Activated T-cell treated with anti-CD3 and anti-CD28 coated beads, Interleukin-2, amount 50 U/mL, for 48 hours (primary cell): ENCODE measurements around the gene MZF1.
A peak's percentile ranks its signal among the peaks of the same experiment; 100 is the strongest.

Experiments
- DNase-seq, 2 experiments: peaks; one replicate each; pipeline ENCODE4 v3.0.0-alpha.2; 2020

Gene MZF1

GRCh38 chr19:58572818-58573657 is at the start of gene MZF1:
MZF1 (minus strand) TSS chr19:58573335; CDS start chr19:58571389, 1,946 bp downstream.
- peak; percentile 99 to 100 for DNase-seq

GRCh38 chr19:58607213-58607612 is 34.1 kb upstream of the MZF1 start:
- peak in 1 of 2 experiments; percentile 12 for DNase-seq

- peak; percentile 17 to 23 for DNase-seq
Measured at GRCh38 chr19:58606251-58606896, 33.2 kb upstream of the MZF1 start.

- peak; percentile 9 to 16 for DNase-seq
Measured at GRCh38 chr19:58586133-58586765, 13.1 kb upstream of the MZF1 start.

DNA sequence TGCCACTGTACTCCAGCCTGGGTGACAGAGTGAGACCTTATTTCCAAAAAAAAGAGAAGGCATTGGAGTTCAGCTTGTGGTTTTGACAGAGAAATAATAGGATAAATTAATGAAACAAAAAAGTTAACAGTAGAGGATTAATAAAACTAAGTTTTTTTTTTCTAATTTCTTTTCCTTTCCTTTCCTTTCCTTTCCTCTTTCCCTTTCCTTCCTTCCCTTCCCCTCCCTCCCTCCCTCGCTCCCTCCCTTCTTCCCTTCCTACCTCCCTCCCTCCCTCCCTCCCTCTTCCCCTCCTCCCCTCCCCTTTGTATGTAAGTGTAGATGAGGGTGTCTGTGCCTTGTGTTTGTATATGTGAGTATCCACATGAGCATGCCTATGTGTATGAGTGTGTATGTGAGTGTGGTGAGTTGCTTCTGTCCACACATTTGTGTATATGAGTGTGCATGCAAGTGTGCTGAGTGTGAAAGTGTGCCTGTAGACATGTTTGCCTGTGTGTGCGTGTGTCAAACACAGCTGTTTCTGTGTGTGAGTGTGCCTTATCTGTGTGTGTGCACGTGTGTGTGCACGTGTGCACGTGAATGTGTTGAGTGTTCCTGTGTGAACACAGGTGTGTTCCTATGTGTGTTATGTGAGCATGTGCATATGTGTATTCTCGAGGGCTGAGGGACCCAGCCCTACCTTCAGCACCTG is 12.5 kb upstream of the MZF1 start:
- no peak for DNase-seq

GRCh38 chr19:58584498-58585441 is 11.6 kb upstream of the MZF1 start:
- peak; percentile 11 to 15 for DNase-seq

GRCh38 chr19:58582985-58583384 is 9.8 kb upstream of the MZF1 start:
- DNase-seq, result no peak

DNA sequence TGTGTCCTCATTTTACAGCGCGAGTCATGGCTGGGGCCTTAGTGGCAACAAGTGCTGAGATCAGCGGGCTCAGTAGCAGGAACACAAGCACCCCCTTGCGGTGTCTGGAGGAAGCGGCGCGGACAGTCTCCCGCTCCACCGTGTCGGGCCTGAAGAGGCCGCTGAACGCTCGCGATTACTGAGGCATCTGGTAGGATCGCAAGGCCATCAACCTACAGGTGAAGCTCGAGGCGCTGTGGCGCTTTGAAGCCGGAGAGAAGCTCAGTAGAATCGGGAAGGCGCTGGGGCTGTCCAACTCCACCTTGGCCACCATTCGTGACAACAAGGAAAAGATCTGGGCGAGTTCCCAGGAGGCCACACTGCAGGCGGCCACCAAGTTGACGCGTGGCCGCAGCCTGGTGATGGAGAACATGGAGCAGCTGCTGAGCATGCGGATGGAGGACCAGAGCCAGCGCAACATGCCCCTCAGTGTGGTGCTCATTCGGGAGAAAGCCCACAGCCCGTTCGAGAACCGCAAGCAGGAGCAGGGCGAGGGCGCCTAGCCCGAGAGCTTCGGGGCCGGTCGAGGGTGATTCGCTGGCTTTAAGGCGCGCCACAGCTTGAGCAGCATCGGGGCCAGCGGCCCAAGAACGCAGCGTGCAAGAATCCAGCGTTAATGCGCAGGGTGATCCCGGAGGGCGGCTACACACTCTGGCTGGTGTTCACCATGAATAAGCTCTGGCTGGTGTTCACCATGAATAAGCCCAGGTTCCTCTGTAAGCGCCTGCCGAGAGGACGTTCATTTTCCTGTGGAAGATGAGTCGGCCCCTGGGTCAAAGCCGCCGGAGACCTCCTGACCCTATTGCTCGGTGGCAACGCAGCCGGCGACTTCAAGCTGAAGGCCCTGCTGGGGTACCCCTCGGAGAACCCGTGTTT is 8.3 kb upstream of the MZF1 start:
- peak; percentile 95 to 97 for DNase-seq

- DNase-seq, result peak in 1 of 2 experiments; percentile 9
Measured at GRCh38 chr19:58579473-58580142, 6.5 kb upstream of the MZF1 start.

- DNase-seq, result peak; percentile 46 to 47
Measured at GRCh38 chr19:58578012-58578925, 5.1 kb upstream of the MZF1 start.

DNA sequence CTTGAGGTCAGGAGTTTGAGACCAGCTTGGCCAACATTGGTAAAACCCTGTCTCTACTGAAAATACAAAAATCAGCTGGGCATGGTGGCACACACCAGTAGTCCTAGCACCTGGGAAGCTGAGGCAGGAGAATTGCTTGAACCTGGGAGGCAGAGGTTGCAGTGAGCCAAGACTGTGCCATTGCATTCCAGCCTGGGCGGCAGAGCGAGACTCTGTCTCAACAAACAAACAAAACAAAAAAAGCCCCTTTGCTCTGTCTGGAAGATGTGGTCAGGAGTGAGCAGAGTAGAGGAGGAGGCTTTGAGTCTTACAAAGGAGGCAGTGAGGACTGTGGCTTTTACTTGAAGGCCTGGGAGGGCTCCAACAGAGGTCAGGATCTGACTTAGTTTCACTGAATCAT is 4.4 kb upstream of the MZF1 start:
- peak; percentile 19 for DNase-seq

DNA sequence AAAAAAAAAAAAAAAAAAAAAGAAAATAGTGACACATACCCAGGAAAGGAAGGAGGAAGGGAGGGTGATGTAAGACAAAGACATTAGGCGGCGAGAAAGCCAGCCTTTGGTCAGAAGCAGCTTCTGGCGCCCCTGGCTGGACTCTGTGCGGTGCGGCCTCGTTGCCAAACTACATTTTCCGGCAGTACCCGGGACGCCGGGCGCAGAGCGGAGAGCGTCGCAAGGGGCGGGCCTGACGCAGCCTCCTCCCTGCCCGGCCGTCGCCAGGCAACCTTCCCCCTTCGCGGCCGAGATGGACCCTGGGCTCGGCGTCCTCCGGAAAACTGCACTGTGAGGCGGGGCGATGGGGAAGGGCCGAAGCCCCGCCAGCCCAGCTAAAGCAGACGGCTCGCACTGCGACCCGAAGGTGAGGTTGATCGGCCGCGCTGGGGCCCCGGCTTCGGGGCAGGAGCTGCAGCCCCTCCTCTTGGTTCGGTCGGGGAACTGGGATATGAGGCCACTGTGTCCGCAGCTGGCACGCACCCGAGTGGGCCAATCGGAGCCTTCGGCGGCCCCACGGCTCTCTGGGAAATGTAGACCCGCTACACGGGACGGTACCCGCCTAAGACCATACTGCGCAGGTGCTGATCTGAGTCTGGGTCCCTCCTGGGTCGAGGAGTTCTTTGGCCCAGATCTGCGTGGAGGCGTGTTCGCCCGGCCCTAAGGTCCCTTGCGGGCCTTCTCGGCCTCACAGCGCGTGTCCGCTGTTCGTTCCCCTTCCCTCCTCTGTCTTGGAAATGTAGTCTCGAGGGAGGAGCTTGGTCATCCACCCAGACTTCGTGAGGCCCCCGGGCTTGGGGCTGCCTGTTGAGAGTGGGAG is 2.3 kb upstream of the MZF1 start:
- peak; percentile 88 to 89 for DNase-seq

DNA sequence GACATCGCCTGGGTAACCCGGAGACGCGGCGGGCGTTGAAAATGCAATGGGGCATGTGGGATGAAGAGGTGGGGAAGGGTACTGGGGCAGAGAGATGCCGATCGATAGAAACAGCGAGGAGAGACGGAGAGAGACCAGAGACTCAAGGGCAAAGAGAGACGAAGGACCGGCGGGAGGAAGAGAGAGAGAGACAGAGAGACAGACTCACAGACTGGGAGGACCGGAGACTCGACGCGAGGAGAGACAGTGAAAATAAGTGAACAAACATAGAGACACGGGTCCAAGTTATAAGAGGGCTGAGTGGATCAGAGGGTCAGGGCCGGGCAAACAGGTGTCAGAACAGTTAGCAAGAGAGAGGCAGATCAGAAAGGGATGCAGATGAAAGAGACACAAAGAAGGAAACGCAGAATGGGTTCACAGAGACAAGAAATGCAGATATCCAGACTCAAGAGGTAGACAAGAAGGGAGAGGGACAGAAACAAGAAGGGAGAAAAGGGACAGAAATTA is 576 bp upstream of the MZF1 start:
- no peak for DNase-seq

- no peak for DNase-seq
Measured at GRCh38 chr19:58572026-58572817, 913 bp downstream of the MZF1 start.

GRCh38 chr19:58571575-58571947 is 1.6 kb downstream of the MZF1 start:
- DNase-seq, result peak in 1 of 2 experiments; percentile 17

- DNase-seq, result peak; percentile 13 to 15
Measured at GRCh38 chr19:58570770-58571574, 2.2 kb downstream of the MZF1 start.
